ENCODE measurements around the gene GLB1L. TPM values are rescaled to one million over a fixed set of nuclear protein-coding genes. Genes with fewer than 3 reads are reported as not detected.

Gene GLB1L
- total and polyA plus RNA-seq, 8 donors: 9.9 to 17.9 (median 16.1) TPM

DNA sequence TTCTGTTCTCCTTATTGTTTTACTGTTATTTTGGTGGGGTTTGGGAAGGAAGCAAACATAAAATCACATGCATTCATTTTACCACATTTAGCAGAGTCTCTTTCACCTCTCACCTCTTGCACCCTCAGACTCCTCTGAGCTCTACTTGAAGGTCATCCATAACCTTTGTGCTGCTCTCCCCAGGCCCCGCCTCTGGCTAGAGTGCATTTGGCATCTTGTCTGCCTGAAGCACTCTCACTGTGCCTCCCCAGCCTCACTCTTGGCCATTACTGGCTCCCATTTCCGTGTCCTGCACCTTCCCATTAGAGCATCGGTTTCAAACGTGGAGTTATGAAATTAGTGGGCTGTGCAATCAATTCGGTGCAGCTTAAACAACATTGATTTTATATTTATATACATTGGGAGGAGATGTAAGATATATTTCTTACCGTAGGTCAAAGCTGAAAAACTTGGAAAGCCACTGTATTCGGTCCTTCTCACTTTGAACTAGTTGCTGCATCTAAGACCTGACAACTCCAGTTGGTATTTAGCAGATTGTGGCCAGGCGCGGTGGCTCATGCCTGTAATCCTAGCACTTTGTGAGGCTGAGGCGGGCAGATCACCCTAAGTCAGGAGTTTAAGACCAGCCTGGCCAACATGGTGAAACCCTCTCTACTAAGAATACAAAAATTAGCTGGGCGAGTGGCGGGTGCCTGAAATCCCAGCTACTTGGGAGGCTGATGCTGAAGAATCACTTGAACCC is 45.6 kb downstream of the GLB1L start:
- intact Hi-C loops (cut with DNase I): no loop called here
- TF ChIP-seq, protein P1, sequence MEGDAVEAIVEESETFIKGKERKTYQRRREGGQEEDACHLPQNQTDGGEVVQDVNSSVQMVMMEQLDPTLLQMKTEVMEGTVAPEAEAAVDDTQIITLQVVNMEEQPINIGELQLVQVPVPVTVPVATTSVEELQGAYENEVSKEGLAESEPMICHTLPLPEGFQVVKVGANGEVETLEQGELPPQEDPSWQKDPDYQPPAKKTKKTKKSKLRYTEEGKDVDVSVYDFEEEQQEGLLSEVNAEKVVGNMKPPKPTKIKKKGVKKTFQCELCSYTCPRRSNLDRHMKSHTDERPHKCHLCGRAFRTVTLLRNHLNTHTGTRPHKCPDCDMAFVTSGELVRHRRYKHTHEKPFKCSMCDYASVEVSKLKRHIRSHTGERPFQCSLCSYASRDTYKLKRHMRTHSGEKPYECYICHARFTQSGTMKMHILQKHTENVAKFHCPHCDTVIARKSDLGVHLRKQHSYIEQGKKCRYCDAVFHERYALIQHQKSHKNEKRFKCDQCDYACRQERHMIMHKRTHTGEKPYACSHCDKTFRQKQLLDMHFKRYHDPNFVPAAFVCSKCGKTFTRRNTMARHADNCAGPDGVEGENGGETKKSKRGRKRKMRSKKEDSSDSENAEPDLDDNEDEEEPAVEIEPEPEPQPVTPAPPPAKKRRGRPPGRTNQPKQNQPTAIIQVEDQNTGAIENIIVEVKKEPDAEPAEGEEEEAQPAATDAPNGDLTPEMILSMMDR (IDR thresholded peaks at IDR 0.05): no peak
- H3K27me3 ChIP-seq: peaks cover 0 to 27% of the 10 kb centered on the region in 2 donors
- no peak overlapping the region for H3K27ac ChIP-seq
- ATAC-seq: no peak
- H3K9me3 ChIP-seq: peaks cover 0 to 3% of the 10 kb centered on the region in 2 donors
- no peak overlapping the region for H3K4me3 ChIP-seq
- H3K36me3 ChIP-seq: no peaks in the 10 kb centered on the region
- no peak for DNase-seq
- H3K4me1 ChIP-seq: no peaks in the 10 kb centered on the region

DNA sequence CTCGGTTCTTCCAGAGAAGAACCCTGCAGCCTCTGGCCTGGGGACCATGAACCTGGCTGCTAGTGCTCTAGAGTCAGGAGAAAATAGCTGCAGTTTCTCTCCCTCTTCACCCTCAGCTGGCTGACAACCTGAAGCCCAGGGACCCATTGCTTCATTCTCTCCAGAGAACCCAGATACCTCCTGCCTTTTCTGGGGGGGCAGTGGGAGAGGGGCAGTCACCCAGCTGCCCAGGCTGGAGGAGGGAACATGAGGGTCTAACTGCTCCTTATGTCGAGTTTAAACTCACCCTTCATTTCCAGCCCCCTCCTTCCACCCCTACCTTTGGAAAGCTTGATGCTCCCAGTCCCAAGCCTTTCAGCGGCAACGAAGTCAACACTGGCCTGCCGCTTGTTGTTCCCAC is 46.3 kb downstream of the GLB1L start:
- Histone ChIP-seq H3K27ac (no peak overlapping the region), H3K4me3 (no peak overlapping the region), H3K9me3 (no peaks in the 10 kb centered on the region), H3K4me1 (no peaks in the 10 kb centered on the region), H3K36me3 (no peaks in the 10 kb centered on the region), H3K27me3 (peaks cover 0 to 27% of the 10 kb centered on the region in 2 donors)
- no peak for DNase-seq
- ATAC-seq: no peak
- TF ChIP-seq, protein P1 (IDR thresholded peaks at IDR 0.05): no peak
- intact Hi-C loops (cut with DNase I): no loop called here

DNA sequence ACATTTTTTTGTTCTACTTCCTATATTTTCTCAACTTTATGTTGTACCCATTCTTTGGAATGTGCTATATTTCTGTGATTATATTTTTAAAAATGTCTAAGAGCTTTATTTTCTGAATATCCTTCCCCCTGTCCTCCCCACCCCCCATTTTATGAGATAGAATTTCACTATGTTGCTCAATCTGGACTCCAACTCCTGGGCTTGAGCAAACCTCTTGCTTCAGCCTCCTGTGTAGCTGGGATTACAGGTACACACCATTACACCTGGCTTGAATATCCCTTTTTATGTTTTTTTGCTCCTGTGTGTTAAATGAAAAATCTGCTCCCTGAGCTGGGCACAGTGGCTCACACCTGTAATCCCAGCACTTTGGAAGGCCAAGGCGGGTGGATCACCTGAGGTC is 47.9 kb downstream of the GLB1L start:
- Histone ChIP-seq H3K36me3 (no peaks in the 10 kb centered on the region), H3K27me3 (peaks cover 0 to 27% of the 10 kb centered on the region in 2 donors), H3K4me1 (no peaks in the 10 kb centered on the region), H3K4me3 (no peak overlapping the region), H3K27ac (no peak overlapping the region), H3K9me3 (no peaks in the 10 kb centered on the region)
- ATAC-seq: no peak
- intact Hi-C loops (cut with DNase I): no loop called here
- no peak for DNase-seq
- TF ChIP-seq, protein P1 (IDR thresholded peaks at IDR 0.05): no peak

GRCh38 chr2:219186754-219187456 is 58.3 kb downstream of the GLB1L start:
- Histone ChIP-seq H3K9me3 (no peaks in the 10 kb centered on the region), H3K4me1 (peaks cover 0 to 12% of the 10 kb centered on the region in 2 donors), H3K36me3 (peaks cover 0 to 43% of the 10 kb centered on the region in 2 donors), H3K27ac (no peak overlapping the region), H3K4me3 (no peak overlapping the region), H3K27me3 (no peaks in the 10 kb centered on the region)
- DNase-seq (no peak), ATAC-seq (no peak)
- intact Hi-C loops (cut with DNase I): no loop called here
- TF ChIP-seq, protein P1 (IDR thresholded peaks at IDR 0.05): no peak

Small RNAs within 50 kb of the gene (microRNA-seq; reads per million reads assigned to microRNA genes)
- gene MIR153-1: 0 reads per million in 2 donors

Other genes starting within 250 kb of the GLB1L start
- 1 to 10 TPM in 1 of 2 donors, not detected in 1; 4.3 TPM for gene CFAP65, start 203.9 kb downstream of the GLB1L start, total RNA-seq
- 1 to 10 TPM in 5 of 6 donors, under 1 TPM in 1; 0.83 to 4.3 (median 2.9) TPM for gene CFAP65, start 203.9 kb downstream of the GLB1L start, polyA plus RNA-seq (ENCODE audit: insufficient read length in 6 of 6)
- gene IHH, start 184.5 kb downstream of the GLB1L start, total RNA-seq: 1 to 10 TPM; 1.0 to 1.7 TPM
- gene IHH, start 184.5 kb downstream of the GLB1L start, polyA plus RNA-seq (ENCODE audit: insufficient read length in 6 of 6): 1 to 10 TPM; 1.7 to 3.7 (median 2.1) TPM
- gene NHEJ1, start 84.6 kb downstream of the GLB1L start, total RNA-seq: 10 to 100 TPM; 14.0 to 16.4 TPM
- gene NHEJ1, start 84.6 kb downstream of the GLB1L start, polyA plus RNA-seq (ENCODE audit: insufficient read length in 6 of 6): 10 to 100 TPM; 16.3 to 20.9 (median 18.8) TPM
- gene SLC23A3, start 75.4 kb downstream of the GLB1L start, total RNA-seq: 1 to 10 TPM; 3.8 to 4.4 TPM
- 1 to 10 TPM; 2.6 to 5.5 (median 4.3) TPM for gene SLC23A3, start 75.4 kb downstream of the GLB1L start, polyA plus RNA-seq (ENCODE audit: insufficient read length in 6 of 6)
- gene CNPPD1, start 68.5 kb downstream of the GLB1L start, total RNA-seq: 10 to 100 TPM; 59.0 to 68.2 TPM
- gene CNPPD1, start 68.5 kb downstream of the GLB1L start, polyA plus RNA-seq (ENCODE audit: insufficient read length in 6 of 6): 10 to 100 TPM; 34.6 to 42.7 (median 40.7) TPM
- gene RETREG2, start 67.2 kb downstream of the GLB1L start, total RNA-seq: 10 to 100 TPM; 84.6 to 85.4 TPM
- gene RETREG2, start 67.2 kb downstream of the GLB1L start, polyA plus RNA-seq (ENCODE audit: insufficient read length in 6 of 6): 10 to 100 TPM; 75.0 to 86.6 (median 81.7) TPM
- 10 to 100 TPM; 28.5 to 40.8 TPM for gene ZFAND2B, start 38.7 kb downstream of the GLB1L start, total RNA-seq
- gene ZFAND2B, start 38.7 kb downstream of the GLB1L start, polyA plus RNA-seq (ENCODE audit: insufficient read length in 6 of 6): 10 to 100 TPM; 26.3 to 41.8 (median 36.0) TPM
- gene ABCB6, start 26.5 kb downstream of the GLB1L start, total RNA-seq: 10 to 100 TPM; 24.3 to 45.3 TPM
- 10 to 100 TPM; 23.2 to 45.3 (median 30.1) TPM for gene ABCB6, start 26.5 kb downstream of the GLB1L start, polyA plus RNA-seq (ENCODE audit: insufficient read length in 6 of 6)
- gene ATG9A, start 15.8 kb downstream of the GLB1L start, total RNA-seq: 10 to 100 TPM; 53.6 to 58.9 TPM
- gene ATG9A, start 15.8 kb downstream of the GLB1L start, polyA plus RNA-seq (ENCODE audit: insufficient read length in 6 of 6): 10 to 100 TPM; 43.1 to 52.6 (median 47.0) TPM
- 10 to 100 TPM; 34.5 to 36.5 TPM for gene ANKZF1, start 15.6 kb downstream of the GLB1L start, total RNA-seq
- gene ANKZF1, start 15.6 kb downstream of the GLB1L start, polyA plus RNA-seq (ENCODE audit: insufficient read length in 6 of 6): 10 to 100 TPM; 54.7 to 85.5 (median 80.0) TPM
- gene STK16, start within 50 bp of the GLB1L start, total RNA-seq: 10 to 100 TPM; 23.9 to 26.3 TPM
- gene STK16, start within 50 bp of the GLB1L start, polyA plus RNA-seq (ENCODE audit: insufficient read length in 6 of 6): 10 to 100 TPM; 30.9 to 35.6 (median 33.2) TPM
- gene TUBA4B, start 7.8 kb upstream of the GLB1L start, total RNA-seq: 1 to 10 TPM in 1 of 2 donors, not detected in 1; 3.0 TPM
- 1 to 10 TPM in 5 of 6 donors, under 1 TPM in 1; 0.50 to 6.0 (median 3.7) TPM for gene TUBA4B, start 7.8 kb upstream of the GLB1L start, polyA plus RNA-seq (ENCODE audit: insufficient read length in 6 of 6)
- gene TUBA4A, start 8.5 kb upstream of the GLB1L start, total RNA-seq: 10 to 100 TPM; 65.0 to 84.0 TPM
- gene TUBA4A, start 8.5 kb upstream of the GLB1L start, polyA plus RNA-seq (ENCODE audit: insufficient read length in 6 of 6): 10 to 100 TPM; 24.1 to 41.4 (median 36.2) TPM
- gene DNAJB2, start 33.9 kb upstream of the GLB1L start, total RNA-seq: 10 to 100 TPM; 54.2 to 97.4 TPM
- 10 to 100 TPM; 58.7 to 74.8 (median 63.7) TPM for gene DNAJB2, start 33.9 kb upstream of the GLB1L start, polyA plus RNA-seq (ENCODE audit: insufficient read length in 6 of 6)
- gene PTPRN, start 64.0 kb upstream of the GLB1L start, total RNA-seq: 1 to 10 TPM in 1 of 2 donors, not detected in 1; 1.4 TPM
- 1 to 10 TPM in 1 of 6 donors, under 1 TPM in 5; 0.17 to 1.1 (median 0.79) TPM for gene PTPRN, start 64.0 kb upstream of the GLB1L start, polyA plus RNA-seq (ENCODE audit: insufficient read length in 6 of 6)
- gene RESP18, start 87.3 kb upstream of the GLB1L start, total RNA-seq: not detected
- not detected for gene RESP18, start 87.3 kb upstream of the GLB1L start, polyA plus RNA-seq (ENCODE audit: insufficient read length in 6 of 6)
- 10 to 100 TPM; 41.6 to 62.9 TPM for gene DNPEP, start 142.5 kb upstream of the GLB1L start, total RNA-seq
- 10 to 100 TPM; 60.6 to 86.4 (median 72.9) TPM for gene DNPEP, start 142.5 kb upstream of the GLB1L start, polyA plus RNA-seq (ENCODE audit: insufficient read length in 6 of 6)
- 100 to 1,000 TPM in 1 of 2 donors, 10 to 100 TPM in 1; 32.0 to 101 TPM for gene DES, start 172.9 kb upstream of the GLB1L start, total RNA-seq
- 10 to 100 TPM in 5 of 6 donors, 1 to 10 TPM in 1; 8.7 to 31.3 (median 23.8) TPM for gene DES, start 172.9 kb upstream of the GLB1L start, polyA plus RNA-seq (ENCODE audit: insufficient read length in 6 of 6)
- 10 to 100 TPM in 1 of 2 donors, 1 to 10 TPM in 1; 7.3 to 11.7 TPM for gene SPEG, start 189.4 kb upstream of the GLB1L start, total RNA-seq
- gene SPEG, start 189.4 kb upstream of the GLB1L start, polyA plus RNA-seq (ENCODE audit: insufficient read length in 6 of 6): 10 to 100 TPM; 21.5 to 34.2 (median 29.1) TPM